ENCODE data around the gene TYMS.

The TYMS gene

GRCh38 chr18:713135-713490 is 55.7 kb downstream of the TYMS start:
- DNase-seq, result no peak

GRCh38 chr18:715626-716025 is 58.2 kb downstream of the TYMS start:
- no peak for DNase-seq

GRCh38 chr18:717003-717402 is 59.5 kb downstream of the TYMS start:
- no peak for DNase-seq

Measured in CD4-positive, alpha-beta T cell treated with Interleukin-15 for 1 hour (primary cell).